Measurements from ENCODE around the gene P2RY2. TPM values are rescaled to one million over a fixed set of nuclear protein-coding genes. Genes with fewer than 3 reads are reported as not detected.

Gene P2RY2
- polyA plus RNA-seq, 3 donors: 2.8 to 24.1 (median 12.7) TPM

DNA sequence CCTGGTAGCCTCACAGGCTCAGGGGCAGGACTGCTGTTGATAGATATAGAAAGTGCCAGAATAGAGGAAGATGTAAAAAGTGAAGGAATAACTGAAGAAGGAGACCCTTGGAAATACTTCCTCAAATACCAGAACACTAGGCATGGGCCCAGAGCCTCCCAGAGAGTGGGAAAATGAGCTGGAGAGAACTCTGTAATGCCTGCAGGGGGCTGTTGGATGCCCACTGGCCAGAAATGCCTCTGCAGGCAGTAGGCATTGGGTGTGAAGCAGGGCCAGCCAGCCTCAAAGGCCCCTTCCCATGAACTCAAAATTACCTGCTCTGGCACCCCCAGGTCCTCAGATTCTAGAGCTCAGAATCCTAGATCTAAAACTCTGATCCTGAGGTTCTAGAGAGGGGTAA lies 15.1 kb downstream of the P2RY2 start:
- TF ChIP-seq, protein P1, sequence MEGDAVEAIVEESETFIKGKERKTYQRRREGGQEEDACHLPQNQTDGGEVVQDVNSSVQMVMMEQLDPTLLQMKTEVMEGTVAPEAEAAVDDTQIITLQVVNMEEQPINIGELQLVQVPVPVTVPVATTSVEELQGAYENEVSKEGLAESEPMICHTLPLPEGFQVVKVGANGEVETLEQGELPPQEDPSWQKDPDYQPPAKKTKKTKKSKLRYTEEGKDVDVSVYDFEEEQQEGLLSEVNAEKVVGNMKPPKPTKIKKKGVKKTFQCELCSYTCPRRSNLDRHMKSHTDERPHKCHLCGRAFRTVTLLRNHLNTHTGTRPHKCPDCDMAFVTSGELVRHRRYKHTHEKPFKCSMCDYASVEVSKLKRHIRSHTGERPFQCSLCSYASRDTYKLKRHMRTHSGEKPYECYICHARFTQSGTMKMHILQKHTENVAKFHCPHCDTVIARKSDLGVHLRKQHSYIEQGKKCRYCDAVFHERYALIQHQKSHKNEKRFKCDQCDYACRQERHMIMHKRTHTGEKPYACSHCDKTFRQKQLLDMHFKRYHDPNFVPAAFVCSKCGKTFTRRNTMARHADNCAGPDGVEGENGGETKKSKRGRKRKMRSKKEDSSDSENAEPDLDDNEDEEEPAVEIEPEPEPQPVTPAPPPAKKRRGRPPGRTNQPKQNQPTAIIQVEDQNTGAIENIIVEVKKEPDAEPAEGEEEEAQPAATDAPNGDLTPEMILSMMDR (IDR thresholded peaks at IDR 0.05): no peak
- no peaks in the 10 kb centered on the region for H3K9me3 Mint-ChIP-seq
- H3K4me1 Mint-ChIP-seq: peaks cover 18% of the 10 kb centered on the region
- peaks cover 0 to 1% (median 0%) of the 10 kb centered on the region in 3 donors for H3K27me3 Mint-ChIP-seq (ENCODE audit: low read depth in 3 of 3)
- Histone ChIP-seq H2AFZ (ENCODE audit: insufficient read depth, low read depth, low read length, poor library complexity, severe bottlenecking) (no peak overlapping the region), H3K4me2 (replicated peaks; ENCODE audit: extremely low read depth, low read length, poor library complexity, severe bottlenecking) (no peak overlapping the region), H3K79me2 (ENCODE audit: insufficient read depth, low read length) (peaks cover 91% of the 10 kb centered on the region), H3K4me1 (ENCODE audit: control insufficient read depth in 1 of 2, insufficient read depth in 2 of 2, low read length in 2 of 2) (peaks cover 0 to 5% of the 10 kb centered on the region in 2 donors), H3K4me3 (replicated peaks in 1 of 3; ENCODE audit: low read depth in 2 of 3, low read length in 3 of 3) (no peak overlapping the region), H3K27ac (ENCODE audit: low read depth in 1 of 2, low read length in 2 of 2) (peak overlapping the region in 1 of 2 donors; percentile 3), H3K9ac (ENCODE audit: insufficient read depth, low read length, poor library complexity, severe bottlenecking) (no peak overlapping the region), H3K27me3 (ENCODE audit: control insufficient read depth in 2 of 2, insufficient read depth in 2 of 2, low read length in 2 of 2) (no peaks in the 10 kb centered on the region), H3K36me3 (replicated peaks in 1 of 2; ENCODE audit: control insufficient read depth in 1 of 2, insufficient read depth in 2 of 2, low read length in 2 of 2) (peaks cover 68 to 88% of the 10 kb centered on the region in 2 donors), H3K9me3 (replicated peaks in 1 of 2; ENCODE audit: control insufficient read depth in 1 of 2, insufficient read depth in 1 of 2, low read length in 2 of 2) (no peaks in the 10 kb centered on the region), H4K20me1 (ENCODE audit: insufficient read depth, low read length) (peaks cover 27% of the 10 kb centered on the region)
- DNase-seq: no peak
- no peak overlapping the region for H3K4me3 Mint-ChIP-seq
- H3K27ac Mint-ChIP-seq: peak overlapping the region in 3 of 7 donors; percentile 11 to 68 (median 55)
- intact Hi-C loops (cut with micrococcal nuclease): no loop called here
- H3K36me3 Mint-ChIP-seq: peaks cover 66 to 88% of the 10 kb centered on the region in 2 donors

DNA sequence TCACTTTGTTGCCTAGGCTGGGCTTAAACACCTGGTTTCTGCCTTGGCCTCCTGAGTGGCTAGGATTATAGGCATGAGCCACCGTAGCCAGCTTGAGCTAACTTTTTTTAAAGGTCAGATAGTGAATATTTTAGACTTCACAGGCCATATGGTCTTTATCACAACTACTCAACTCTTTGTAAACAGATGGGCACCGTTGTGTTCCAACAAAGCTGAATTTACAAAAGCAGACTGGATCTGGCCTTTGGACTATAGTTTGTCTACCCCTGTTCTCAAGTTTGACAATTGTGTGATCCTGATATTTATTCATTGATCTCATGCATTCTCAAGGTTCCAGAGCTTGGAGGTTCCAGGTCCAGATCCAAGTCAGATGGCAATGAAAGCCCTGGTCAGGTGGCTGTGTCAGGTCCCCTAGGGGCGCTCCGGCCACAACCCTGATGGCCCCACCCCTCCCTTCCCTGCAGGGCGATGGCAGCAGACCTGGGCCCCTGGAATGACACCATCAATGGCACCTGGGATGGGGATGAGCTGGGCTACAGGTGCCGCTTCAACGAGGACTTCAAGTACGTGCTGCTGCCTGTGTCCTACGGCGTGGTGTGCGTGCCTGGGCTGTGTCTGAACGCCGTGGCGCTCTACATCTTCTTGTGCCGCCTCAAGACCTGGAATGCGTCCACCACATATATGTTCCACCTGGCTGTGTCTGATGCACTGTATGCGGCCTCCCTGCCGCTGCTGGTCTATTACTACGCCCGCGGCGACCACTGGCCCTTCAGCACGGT lies 15.8 kb downstream of the P2RY2 start:
- no peak for DNase-seq
- TF ChIP-seq, protein P1 (IDR thresholded peaks at IDR 0.05): no peak
- Mint-ChIP-seq H3K4me3 (no peak overlapping the region), H3K9me3 (no peaks in the 10 kb centered on the region), H3K4me1 (peaks cover 15% of the 10 kb centered on the region), H3K27ac (peak overlapping the region in 1 of 7 donors; percentile 55), H3K27me3 (ENCODE audit: low read depth in 3 of 3) (peaks cover 0 to 1% (median 0%) of the 10 kb centered on the region in 3 donors), H3K36me3 (peaks cover 62 to 88% of the 10 kb centered on the region in 2 donors)
- Histone ChIP-seq H3K9me3 (replicated peaks in 1 of 2; ENCODE audit: control insufficient read depth in 1 of 2, insufficient read depth in 1 of 2, low read length in 2 of 2) (no peaks in the 10 kb centered on the region), H3K4me3 (replicated peaks in 1 of 3; ENCODE audit: low read depth in 2 of 3, low read length in 3 of 3) (no peak overlapping the region), H3K4me2 (replicated peaks; ENCODE audit: extremely low read depth, low read length, poor library complexity, severe bottlenecking) (no peak overlapping the region), H3K9ac (ENCODE audit: insufficient read depth, low read length, poor library complexity, severe bottlenecking) (no peak overlapping the region), H4K20me1 (ENCODE audit: insufficient read depth, low read length) (peaks cover 29% of the 10 kb centered on the region), H3K36me3 (replicated peaks in 1 of 2; ENCODE audit: control insufficient read depth in 1 of 2, insufficient read depth in 2 of 2, low read length in 2 of 2) (peaks cover 71 to 88% of the 10 kb centered on the region in 2 donors), H3K27me3 (ENCODE audit: control insufficient read depth in 2 of 2, insufficient read depth in 2 of 2, low read length in 2 of 2) (no peaks in the 10 kb centered on the region), H2AFZ (ENCODE audit: insufficient read depth, low read depth, low read length, poor library complexity, severe bottlenecking) (no peak overlapping the region), H3K27ac (ENCODE audit: low read depth in 1 of 2, low read length in 2 of 2) (peak overlapping the region in 1 of 2 donors; percentile 3), H3K4me1 (ENCODE audit: control insufficient read depth in 1 of 2, insufficient read depth in 2 of 2, low read length in 2 of 2) (peaks cover 0 to 5% of the 10 kb centered on the region in 2 donors), H3K79me2 (ENCODE audit: insufficient read depth, low read length) (peaks cover 91% of the 10 kb centered on the region)
- 98% methylated on average over 21 of the region's 23 CpGs for WGBS (ENCODE audit: insufficient coverage)
- intact Hi-C loops (cut with micrococcal nuclease): no loop called here

Data from CD14-positive monocyte (primary cell).